SU-DHL-6 (cell line): ENCODE results near the gene DNAH17.

Experiments
- H2AFZ ChIP-seq: fragments of 200-600 bp; sonication (generic); 2 replicates; pipeline ENCODE4 v1.6.1; 2014; ENCODE audit warnings: low read depth, mild to moderate bottlenecking, moderate library complexity, mixed read lengths, antibody characterized with exemption, low read length; ENCODE audit not compliant: severe bottlenecking
- H3F3A ChIP-seq: fragments of 200-600 bp; shearing (Covaris generic); 2 replicates; pipeline ENCODE4 v1.6.0; 2016; ENCODE audit warnings: antibody characterized with exemption, mild to moderate bottlenecking; ENCODE audit not compliant: insufficient read depth
- H3K27ac ChIP-seq: fragments of 200-600 bp; sonication (generic); 2 replicates; pipeline ENCODE4 v1.5.1; 2016; ENCODE audit warnings: low read depth, mild to moderate bottlenecking, low read length, moderate library complexity, mixed read lengths
- H3K27me3 ChIP-seq: fragments of 200-600 bp; sonication (generic), shearing (Covaris generic); 2 replicates; pipeline ENCODE4 v1.6.0; 2014; ENCODE audit warnings: mild to moderate bottlenecking, low read length
- H3K36me3 ChIP-seq: fragments of 200-600 bp; sonication (generic); 2 replicates; pipeline ENCODE4 v1.6.1; 2014; ENCODE audit warnings: mild to moderate bottlenecking, low read length, mixed read lengths
- H3K4me2 ChIP-seq: fragments of 300-600, 200-600 bp; shearing (Covaris generic), sonication (generic); 2 replicates; pipeline ENCODE4 v1.6.0; 2014; ENCODE audit warnings: low read length, low read depth, mild to moderate bottlenecking; ENCODE audit not compliant: poor library complexity, severe bottlenecking
- H3K4me3 ChIP-seq: fragments of 200-600 bp; sonication (generic); 2 replicates; pipeline ENCODE4 v1.5.1; 2014; ENCODE audit warnings: antibody characterized with exemption, low read length, mild to moderate bottlenecking, mixed read lengths; ENCODE audit not compliant: insufficient read depth, poor library complexity, severe bottlenecking
- H3K79me2 ChIP-seq: fragments of 200-600 bp; sonication (generic); 2 replicates; pipeline ENCODE4 v1.6.1; 2014; ENCODE audit warnings: mild to moderate bottlenecking, low read length, moderate library complexity; ENCODE audit not compliant: insufficient read depth
- H3K9ac ChIP-seq: fragments of 200-600 bp; sonication (generic); 2 replicates; pipeline ENCODE4 v1.7.0; 2014; ENCODE audit warnings: mild to moderate bottlenecking, low read length
- H3K9me2 ChIP-seq: fragments of 200-600 bp; sonication (generic); replicated peaks from 2 replicates; pipeline ENCODE4 v1.6.1; 2014; ENCODE audit warnings: low read length; ENCODE audit not compliant: insufficient read depth
- H3K9me3 ChIP-seq: fragments of 200-600 bp; sonication (generic); 2 replicates; pipeline ENCODE4 v1.6.1; 2014; ENCODE audit warnings: low read length, mixed read lengths; ENCODE audit not compliant: insufficient read depth
- H4K20me1 ChIP-seq: fragments of 200-600 bp; sonication (generic); 2 replicates; pipeline ENCODE4 v1.6.1; 2014; ENCODE audit warnings: low read depth, mild to moderate bottlenecking, antibody characterized with exemption, low read length, moderate library complexity, mixed read lengths
- CTCF ChIP-seq: fragments of 200-600 bp; sonication (generic); IDR thresholded peaks from one replicate; pipeline ENCODE4 v1.5.1; 2017; ENCODE audit warnings: antibody characterized with exemption, mild to moderate bottlenecking, low read length, moderate library complexity; ENCODE audit not compliant: insufficient read depth, poor library complexity, severe bottlenecking
- EZH2phosphoT487 ChIP-seq: fragments of 200-600 bp; sonication (generic), shearing (Covaris generic); conservative IDR thresholded peaks from 2 replicates; pipeline ENCODE4 v1.6.1; 2018; ENCODE audit warnings: mild to moderate bottlenecking, antibody characterized with exemption, low read length, moderate library complexity, mixed read lengths

The DNAH17 gene

GRCh38 chr17:78423961-78424675, 153.1 kb downstream of the DNAH17 start:
- Histone ChIP-seq H3K36me3 (no peaks in the 10 kb centered on the region), H3K9me2 (no peaks in the 10 kb centered on the region), H4K20me1 (no peaks in the 10 kb centered on the region), H3K9me3 (no peaks in the 10 kb centered on the region), H3K4me2 (no peak overlapping the region), H3K27ac (no peak overlapping the region), H3K27me3 (no peaks in the 10 kb centered on the region), H3K79me2 (no peaks in the 10 kb centered on the region), H3K4me3 (no peak overlapping the region), H3F3A (no peaks in the 10 kb centered on the region), H2AFZ (no peak overlapping the region), H3K9ac (no peak overlapping the region)
- TF ChIP-seq CTCF (no peak), EZH2phosphoT487 (no peak)

- TF ChIP-seq CTCF (no peak), EZH2phosphoT487 (no peak)
- no peak overlapping the region for H3K27ac ChIP-seq
Measured at GRCh38 chr17:78422872-78423588, 154.2 kb downstream of the DNAH17 start.

GRCh38 chr17:78422267-78422605, 155.0 kb downstream of the DNAH17 start:
- H3K27ac ChIP-seq = no peak overlapping the region

More at GRCh38 chr17:78422872-78423588, 154.2 kb downstream of the DNAH17 start:
- no peak overlapping the region for H3K4me2 ChIP-seq
- no peaks in the 10 kb centered on the region for H3K9me2 ChIP-seq
- no peaks in the 10 kb centered on the region for H4K20me1 ChIP-seq
- no peaks in the 10 kb centered on the region for H3K36me3 ChIP-seq
- no peak overlapping the region for H3K9ac ChIP-seq
- no peak overlapping the region for H2AFZ ChIP-seq
- H3F3A ChIP-seq = peaks cover 6% of the 10 kb centered on the region; the same call in 1 of the 2 replicates
- no peaks in the 10 kb centered on the region for H3K9me3 ChIP-seq
- H3K4me3 ChIP-seq = no peak overlapping the region
- H3K27me3 ChIP-seq = no peaks in the 10 kb centered on the region
- no peaks in the 10 kb centered on the region for H3K79me2 ChIP-seq

More at GRCh38 chr17:78422267-78422605, 155.0 kb downstream of the DNAH17 start:
- H4K20me1 ChIP-seq = no peaks in the 10 kb centered on the region
- H3K9me2 ChIP-seq = no peaks in the 10 kb centered on the region
- H3K9ac ChIP-seq = no peak overlapping the region
- H3K9me3 ChIP-seq = no peaks in the 10 kb centered on the region
- H3F3A ChIP-seq = peaks cover 6% of the 10 kb centered on the region; the same call in 1 of the 2 replicates
- TF ChIP-seq CTCF (no peak), EZH2phosphoT487 (no peak)
- H3K27me3 ChIP-seq = no peaks in the 10 kb centered on the region
- no peaks in the 10 kb centered on the region for H3K79me2 ChIP-seq
- no peak overlapping the region for H3K4me2 ChIP-seq
- H2AFZ ChIP-seq = no peak overlapping the region
- H3K36me3 ChIP-seq = no peaks in the 10 kb centered on the region
- H3K4me3 ChIP-seq = no peak overlapping the region
